GM19025 (cell line): ENCODE measurements around the gene DENND6A.
"Not testable (repeated sequence)": the region's sequence is repeated elsewhere in the genome, so short reads cannot be mapped to it uniquely, and the experiment has no call there.

Experiments
- ATAC-seq: cut with Tn5 transposase; IDR thresholded peaks from one replicate; pipeline ENCODE4 v1.9.1; 2021; ENCODE audit warnings: mild to moderate bottlenecking, low read depth, moderate library complexity; ENCODE audit not compliant: unreplicated experiment

Gene DENND6A

DNA sequence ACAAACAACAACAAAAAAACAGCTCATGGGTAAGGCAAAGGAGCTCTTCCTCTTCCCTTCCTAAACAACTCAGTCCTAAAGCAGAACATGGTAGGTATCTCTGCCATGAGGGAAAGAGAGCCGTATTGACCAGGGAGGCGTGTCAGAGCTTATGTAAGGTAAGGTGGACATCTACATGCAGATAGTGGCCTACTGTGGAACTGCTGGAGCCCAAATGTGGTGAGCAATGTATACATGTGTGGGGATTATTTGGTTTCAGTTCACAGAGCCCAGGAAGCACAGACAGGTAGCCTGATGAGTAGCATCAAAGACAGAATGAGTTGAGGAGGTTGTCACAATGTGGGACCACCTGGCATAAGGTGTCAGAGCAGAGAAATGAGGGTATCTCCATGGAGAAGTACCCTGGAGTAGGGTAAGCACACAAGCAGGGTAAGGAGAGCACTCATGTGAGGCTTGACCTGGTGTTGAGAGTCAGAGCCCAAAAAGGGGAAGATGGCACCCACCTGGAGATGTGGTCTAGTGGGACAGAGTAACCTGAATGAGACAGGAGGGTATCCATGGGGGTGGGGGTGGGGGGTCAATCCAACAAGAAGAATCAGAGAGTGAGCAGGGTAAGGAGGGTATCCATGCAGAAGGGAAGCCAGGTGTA is 45.5 kb downstream of the DENND6A start:
- ATAC-seq, result no peak

DNA sequence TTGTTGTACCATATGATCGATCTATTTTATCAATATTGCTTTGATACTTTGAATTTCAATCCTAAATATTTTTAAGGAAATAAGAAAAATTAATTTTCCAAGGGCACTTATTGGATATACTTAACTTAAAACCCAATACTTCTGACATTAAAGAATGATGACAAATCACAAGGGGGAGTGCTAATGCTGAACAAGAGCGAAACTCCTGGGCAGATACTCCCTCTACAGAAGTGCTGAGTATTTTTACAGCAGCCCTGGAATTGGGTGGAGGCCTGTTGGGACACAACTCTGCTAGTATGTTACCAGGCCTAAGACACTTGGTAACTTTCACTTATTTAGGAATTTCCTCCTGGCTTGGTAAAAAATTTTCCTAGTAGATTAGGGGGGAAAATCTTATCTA is 46.2 kb downstream of the DENND6A start:
- ATAC-seq, result no peak

DNA sequence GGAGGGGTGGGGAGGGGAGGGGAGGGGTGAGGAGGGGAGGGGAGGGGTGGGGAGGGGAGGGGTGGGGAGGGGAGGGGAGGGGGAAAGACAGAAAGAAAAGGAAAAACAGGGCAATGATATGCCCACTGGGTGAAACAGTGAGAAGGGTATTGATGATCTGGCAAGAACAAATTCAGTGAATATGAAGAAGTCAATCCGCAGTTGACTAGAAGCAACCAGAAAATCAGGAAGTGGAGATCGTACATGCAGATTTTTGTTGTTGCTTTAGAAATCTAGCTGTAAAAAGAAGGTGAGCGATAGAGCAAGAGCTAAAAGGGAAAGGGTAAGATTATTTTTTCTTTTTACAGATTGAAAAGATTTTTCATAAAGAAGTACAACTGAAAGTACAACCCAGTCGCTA is 48.1 kb downstream of the DENND6A start:
- ATAC-seq, result no peak

DNA sequence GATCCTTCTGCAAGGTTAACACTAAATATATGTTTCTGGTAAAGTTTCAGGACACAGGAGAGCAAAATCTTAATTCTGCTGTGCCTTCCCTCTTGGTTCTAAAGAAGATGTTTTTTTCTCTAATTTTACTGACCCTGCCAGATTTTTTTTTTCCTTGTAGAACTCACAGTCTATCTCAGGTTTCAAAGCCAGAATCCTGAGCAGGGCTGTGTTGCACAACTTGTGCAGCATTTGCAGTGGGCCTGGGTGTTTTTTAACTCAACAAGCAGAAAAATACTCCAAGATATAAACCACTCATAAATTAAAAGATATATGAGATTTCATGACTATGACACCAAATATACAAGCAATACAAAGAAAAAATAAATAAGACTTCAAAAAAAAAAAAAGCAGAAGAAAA is 55.5 kb downstream of the DENND6A start:
- no peak for ATAC-seq

DNA sequence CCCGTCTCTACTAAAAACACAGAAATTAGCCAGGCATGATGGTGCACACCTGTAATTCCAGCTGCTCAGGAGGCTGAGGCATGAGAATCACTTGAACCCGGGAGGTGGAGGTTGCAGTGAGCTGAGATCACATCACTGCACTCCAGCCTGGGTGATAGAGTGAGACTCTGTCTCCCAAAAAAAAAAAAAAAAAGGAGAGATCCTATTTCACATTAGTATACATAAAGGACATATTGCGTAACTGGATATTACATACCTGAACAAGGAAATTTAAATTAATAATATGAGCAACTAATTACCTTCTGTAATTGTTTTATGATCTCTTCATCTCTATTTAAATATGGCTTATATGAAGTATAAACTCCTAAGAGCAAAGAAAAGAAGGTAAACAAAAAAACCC is 58.6 kb downstream of the DENND6A start:
- ATAC-seq, result not testable (repeated sequence)

DNA sequence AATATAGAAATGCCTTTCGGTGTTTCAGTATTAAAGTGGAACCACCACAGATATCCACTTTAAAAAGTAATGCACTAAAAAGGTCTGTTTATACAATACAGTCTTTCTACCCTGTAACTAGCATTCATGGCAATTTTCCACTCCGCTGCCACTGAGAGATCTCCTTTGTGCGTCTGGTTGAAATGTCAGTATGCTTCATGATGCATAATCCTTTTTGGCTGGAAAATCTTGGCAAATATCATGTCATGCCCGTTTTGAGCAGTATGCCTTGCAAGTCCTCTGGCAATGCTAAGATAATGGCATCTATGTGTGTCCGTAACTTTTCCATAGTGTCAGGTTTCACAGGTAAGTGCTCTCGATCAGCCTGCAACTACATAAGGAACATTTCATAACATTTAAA is 64.9 kb downstream of the DENND6A start:
- no peak for ATAC-seq

DNA sequence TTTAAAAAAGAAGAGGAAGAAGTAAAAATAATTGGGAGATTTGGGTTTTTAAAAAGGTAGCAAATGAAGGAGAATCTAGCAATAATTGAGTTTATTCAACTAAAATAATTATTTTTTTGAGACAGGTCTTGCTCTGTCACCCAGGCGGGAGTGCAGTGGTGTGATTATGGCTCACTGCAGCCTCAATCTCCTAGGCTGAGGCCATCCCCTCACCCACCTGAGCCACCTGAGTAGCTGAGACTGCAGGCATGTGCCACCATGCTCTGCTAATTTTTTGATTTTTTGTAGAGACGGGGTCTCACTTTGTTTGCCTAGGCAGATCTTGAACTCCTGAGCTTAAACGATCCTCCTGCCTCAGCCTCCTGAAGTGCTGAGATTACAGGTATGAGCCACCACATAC is 68.1 kb downstream of the DENND6A start:
- no peak for ATAC-seq

DNA sequence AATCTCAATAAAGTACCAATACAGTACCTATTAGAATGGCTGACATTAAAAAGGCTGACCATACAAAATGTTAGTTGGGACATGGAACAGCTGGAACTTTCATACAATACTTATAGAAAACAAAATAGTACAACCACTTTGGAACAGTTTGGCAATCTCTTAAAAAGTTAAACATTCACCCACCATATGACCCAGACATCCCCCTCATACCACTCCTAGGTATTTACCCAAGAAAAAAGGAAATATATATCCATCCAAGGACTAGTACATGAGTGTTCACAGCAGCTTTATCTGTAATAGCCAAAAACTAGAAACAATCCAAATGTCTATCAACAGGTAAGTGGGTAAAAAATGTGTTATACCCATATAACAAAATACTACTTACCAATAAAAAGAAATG is 70.5 kb downstream of the DENND6A start:
- no peak for ATAC-seq

DNA sequence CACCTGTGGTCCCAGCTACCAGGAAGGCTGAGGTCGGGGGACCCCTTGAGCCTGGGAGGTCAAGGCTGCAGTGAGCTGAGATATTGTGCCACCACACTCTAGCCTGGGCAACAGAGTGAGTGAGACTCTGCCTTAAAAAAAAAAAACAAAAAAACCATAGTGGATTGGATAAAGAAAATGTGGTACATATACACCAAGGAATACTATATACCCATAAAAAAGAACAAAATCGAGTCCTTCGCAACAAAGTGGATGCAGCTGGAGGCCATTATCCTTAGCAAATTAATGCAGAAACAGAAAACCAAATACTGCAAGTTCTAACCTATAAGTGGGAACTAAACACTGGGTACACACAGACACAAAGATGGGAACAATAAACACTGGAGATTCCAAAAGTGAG is 75.1 kb downstream of the DENND6A start:
- no peak for ATAC-seq

DNA sequence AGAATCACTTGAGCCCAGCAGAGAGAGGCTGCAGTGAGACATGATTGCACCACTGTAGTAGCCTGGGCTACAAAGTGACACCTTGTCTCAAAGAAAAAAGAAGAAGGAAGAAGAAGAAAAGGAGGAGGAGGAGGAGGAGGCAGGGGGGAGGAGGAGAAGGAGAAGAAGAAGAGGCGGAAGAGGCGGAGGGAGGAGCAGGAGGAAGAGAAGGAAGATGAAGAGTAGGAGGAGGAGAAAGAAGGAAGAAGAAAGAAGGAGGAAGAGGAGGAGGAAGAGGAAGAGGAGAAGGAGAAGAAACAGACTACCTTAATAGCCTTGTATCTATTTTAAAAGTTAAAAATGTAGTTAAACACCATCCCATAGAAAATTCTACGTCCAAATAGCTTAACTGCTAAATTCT is 76.6 kb downstream of the DENND6A start:
- no peak for ATAC-seq

DNA sequence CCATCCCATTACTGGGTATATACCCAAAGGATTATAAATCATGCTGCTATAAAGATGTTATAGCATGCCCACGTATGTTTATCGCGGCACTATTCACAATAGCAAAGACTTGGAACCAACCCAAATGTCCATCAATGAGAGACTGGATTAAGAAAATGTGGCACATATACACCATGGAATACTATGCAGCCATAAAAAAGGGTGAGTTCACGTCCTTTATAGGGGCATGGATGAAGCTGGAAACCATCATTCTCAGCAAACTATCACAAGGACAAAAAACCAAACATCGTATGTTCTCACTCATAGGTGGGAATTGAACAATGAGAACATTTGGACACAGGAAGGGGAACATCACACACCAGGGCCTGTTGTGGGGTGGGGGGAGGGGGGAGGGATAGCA is 81.0 kb downstream of the DENND6A start:
- ATAC-seq, result not testable (repeated sequence)

DNA sequence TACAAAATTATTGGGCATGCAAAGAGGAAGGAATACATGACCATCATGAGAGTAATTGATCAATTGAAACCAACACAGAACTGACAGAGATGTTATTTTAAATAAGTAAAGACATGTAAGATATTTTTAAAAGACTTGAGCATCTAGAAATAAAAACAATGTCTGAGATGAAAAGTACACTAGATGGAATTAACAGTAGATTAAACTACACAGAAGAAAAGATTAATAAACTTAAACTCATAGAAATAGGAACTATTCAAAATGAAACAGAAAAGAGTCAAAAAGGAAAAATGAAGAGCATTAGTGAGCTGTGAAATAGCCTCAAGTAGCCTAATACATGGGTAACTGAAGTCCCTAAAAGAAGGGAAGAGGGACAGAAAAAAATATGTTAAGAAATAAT is 87.2 kb downstream of the DENND6A start:
- ATAC-seq, result no peak

DNA sequence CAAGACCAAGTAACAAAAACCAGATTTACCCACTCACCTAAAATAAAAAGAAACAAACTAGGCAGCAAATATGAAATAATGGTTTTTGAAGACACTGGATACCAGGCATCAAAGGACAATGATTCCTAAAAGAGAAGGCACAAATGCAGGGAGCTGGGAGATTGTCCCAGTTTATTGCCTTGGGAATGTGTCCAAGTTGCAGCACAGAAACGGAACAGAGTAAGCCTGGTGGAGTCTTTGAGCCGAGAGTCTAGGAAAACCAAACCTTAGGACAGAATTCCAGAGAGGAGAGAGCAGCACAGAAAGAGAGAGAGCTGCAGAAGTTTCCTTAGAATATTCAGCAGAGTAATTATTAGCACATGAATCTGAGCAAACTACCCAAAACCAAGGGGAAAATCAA is 87.9 kb downstream of the DENND6A start:
- no peak for ATAC-seq

DNA sequence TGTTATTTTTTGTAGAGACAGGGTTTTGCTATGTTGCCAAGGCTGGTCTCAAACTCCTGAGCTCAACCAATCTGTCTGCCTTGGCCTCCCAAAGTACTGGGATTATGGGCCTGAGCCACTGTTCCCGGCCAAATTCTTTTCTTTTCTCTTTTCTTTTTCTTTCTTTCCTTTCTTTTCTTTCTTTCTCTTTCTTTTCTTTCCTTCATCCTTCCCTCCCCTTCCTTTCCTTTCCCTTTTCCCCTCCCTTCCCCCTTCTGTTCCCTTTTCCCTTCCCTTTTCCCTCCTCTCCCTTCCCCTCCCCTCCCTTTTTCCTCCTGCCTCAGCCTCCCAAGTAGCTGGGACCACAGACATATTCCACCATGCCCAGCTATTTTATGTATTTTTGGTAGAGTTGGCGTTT is 92.7 kb downstream of the DENND6A start:
- no peak for ATAC-seq

DNA sequence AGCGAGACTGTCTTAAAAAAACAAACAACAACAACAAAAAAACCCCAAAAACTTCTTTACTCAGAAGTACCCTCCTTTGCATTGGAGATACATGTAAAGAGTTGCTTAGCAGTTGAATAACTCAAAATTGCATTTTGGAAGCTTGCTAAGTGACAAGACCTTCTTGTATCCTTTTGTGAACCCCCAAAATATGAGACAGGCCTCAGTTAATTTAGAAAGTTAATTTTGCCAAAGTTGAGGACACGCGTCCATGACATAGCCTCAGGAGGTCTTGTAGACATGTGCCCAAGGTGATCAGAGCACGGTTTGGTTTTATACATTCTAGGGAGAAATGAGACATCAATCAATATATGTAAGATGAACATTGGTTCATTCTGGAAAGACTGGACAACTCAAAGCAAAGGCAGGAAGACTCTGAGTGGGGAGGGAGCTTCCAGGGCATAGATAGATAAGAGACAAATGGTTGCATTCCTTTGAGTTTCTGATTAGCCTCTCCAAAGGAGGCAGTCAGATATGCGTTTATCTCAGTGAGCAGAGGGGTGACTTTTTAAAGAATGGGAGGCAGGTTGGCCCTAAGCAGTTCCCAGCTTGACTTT is 94.0 kb downstream of the DENND6A start:
- ATAC-seq, result no peak

DNA sequence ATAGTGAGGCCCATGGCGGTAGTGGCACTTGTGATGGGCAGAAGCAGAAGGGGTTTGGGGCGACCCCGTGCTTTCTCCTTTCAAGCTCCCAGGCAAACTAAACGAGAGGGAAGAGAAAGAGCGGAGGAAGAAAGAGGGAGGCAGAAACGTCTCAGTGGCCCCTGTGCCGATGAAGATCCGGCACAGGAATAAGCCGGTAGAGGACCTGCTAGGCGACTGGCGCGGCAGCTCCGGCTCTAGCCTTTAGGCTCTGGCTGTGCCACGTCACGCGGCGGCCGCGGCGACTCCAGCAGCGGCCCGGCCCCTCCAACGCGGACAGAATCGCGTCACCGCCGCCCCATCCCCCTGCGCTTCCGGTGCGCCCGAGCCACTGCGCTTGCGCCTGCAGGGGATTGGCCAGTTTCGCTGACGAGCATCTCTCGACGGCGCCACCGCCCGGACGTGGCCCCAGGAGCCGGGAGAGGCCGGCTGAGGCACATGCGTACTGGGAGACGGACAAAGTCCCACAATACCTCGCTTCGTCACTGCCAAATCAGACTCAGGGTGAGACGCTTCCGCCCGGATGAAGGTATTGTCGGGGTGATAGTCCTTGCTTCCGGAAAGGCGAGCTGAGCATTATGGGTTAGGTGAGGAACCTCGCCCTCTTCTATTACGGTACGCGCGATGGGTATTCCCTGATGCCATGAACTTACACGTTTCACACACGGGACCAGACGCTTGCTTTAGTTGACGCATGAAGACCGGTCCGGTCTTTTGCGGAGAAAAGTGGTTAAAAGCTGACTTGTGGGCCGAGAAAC is 95.6 kb downstream of the DENND6A start, which contains the start of gene ARF4:
Gene ARF4, minus strand, starts transcription at position 218 of the 797 bp plus-strand sequence. Its CDS starts 204 bp downstream, at position 14.
- peak; percentile 93 for ATAC-seq

DNA sequence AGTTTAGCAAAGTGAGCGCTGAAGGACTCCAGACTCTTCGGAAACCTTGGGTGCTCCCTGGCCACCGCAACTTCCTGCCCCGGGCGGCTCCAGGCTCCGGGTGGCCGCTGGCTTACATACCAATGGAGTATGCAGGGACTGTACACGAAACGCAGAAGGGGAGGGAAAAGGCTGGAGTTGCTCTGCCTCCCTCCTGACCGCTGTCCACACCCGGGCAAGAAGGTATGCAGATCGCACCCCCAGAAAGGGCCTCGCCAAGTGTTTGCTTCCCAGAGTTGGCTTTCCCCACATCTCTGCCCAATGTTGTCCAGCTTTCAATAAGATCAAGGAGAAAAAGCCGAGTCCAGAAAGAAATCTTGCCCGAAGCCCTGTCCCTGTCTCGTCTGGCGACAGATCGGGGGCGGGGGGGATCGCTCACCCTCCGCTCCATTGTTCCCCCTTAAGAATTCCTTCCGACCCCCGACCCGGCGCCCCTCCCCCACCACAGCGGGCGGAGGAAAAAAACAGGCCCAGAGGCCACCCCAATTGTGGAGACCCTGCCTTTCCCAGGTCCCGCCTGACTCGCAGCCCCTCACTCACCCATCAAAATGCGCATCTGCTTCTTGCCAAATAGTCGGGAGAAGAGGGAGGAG is 96.3 kb downstream of the DENND6A start:
- ATAC-seq, result no peak

DNA sequence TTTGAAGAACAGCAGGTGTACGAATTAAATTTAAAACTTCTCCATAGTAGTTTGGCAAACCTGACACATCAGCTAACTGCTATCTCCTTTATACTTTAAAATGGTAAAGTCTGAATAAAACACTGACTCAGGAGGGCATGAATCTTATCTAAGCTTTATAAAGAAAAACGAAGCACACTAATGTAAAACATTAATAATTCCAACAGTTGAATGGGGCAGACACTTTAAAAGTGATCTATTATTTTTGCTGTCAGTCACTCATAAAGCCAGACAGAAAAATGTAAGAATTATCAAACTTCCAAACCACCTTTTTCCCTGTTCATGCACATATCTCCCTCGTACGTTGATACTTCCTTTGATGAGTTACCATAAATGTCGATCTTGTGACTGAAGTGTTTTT is 98.3 kb downstream of the DENND6A start:
- no peak for ATAC-seq

DNA sequence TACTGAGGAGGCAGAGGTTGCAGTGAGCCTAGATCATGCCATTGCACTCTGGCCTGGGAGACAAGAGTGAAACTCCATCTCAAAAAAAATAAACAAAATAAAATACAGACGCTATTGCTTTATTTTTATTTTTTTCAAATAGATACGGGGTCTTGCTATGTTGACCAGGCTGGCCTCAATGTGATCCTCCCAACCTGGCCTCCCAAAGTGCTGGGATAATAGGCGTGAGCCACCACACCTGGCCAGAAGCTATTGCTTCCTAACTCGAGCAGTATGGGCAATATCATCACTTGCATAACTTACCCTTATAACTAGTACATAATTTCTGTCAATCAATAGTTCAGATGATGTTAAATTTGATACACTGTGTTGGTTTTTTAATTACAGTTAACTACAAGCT is 98.7 kb downstream of the DENND6A start:
- ATAC-seq, result no peak

DNA sequence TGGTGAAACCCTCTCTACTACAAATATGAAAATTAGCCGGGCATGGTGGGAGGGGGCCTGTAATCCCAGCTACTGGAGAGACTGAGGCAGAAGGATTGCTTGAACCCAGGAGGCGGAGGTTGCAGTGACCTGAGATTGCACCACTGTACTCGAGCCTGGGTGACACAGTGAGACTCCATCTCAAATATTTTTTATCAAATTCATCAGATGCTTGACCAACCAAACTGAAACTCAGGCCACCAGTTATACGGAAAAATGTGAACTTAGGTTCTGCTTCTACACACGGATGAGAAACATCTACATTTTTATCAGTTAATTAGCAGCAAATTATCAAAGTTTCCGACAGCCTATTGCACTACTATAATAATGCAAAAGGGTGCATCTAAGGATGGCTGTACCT is 100.6 kb downstream of the DENND6A start:
- ATAC-seq, result no peak

DNA sequence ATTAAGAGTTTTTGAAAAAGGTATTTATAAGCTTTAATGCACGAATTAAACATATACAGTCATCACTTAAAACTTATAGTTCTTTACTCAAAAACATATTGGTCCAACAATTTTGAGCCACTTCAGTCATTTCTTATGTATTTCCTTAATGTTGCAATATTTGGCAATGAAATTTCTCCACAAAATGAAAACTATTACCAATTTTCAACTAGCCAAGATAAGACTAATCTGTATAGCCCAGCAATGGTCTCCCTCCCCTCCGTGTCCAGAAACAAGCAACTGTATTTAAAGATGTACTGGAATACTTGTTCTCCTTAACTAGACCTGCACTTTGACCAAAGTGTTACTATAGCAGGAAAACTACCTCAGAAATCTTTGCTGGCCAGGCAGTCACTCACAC is 105.0 kb downstream of the DENND6A start:
- no peak for ATAC-seq
